K562 (cell line): Measurements from ENCODE around the gene GLB1L2. TPM values are rescaled to one million over a fixed set of nuclear protein-coding genes. Genes with fewer than 3 reads are reported as not detected.
"Not testable (repeated sequence)": the region's sequence is repeated elsewhere in the genome, so short reads cannot be mapped to it uniquely, and the experiment has no call there.

ENCODE experiments used
- ATAC-seq: fragments of 200-7000 bp; cut with Tn5 transposase; 3 replicates; pipeline ENCODE4 v1.9.1; 2020; ENCODE audit warnings: moderate library complexity
- BruUV-seq: library from RNA; stranded (reverse); fragments of 400-500 nt; replicated peaks from 2 replicates; lab custom pipeline; 2021; lab: Mats Ljungman, UMichigan
- CTCF ChIA-PET: fragments of 300-600 bp; formaldehyde crosslinking; extraction: SDS; loops from one replicate; lab custom pipeline; 2021; ENCODE audit warnings: low intra/inter-chr PET ratio; lab: Yijun Ruan, JAX
- POLR2A ChIA-PET: fragments of 300-600, 350-650 bp; sonication (Branson Sonifier 250); formaldehyde crosslinking; extraction: SDS; loops from one replicate; lab custom pipeline; 2021; ENCODE audit warnings: antibody characterized with exemption, inconsistent platforms; lab: Yijun Ruan, JAX
- DNase-seq, 4 experiments: peaks; one replicate each; pipeline versions ENCODE4 v3.0.0 to v3.0.0-alpha.2; 2011 to 2018; ENCODE audit warnings: low spot score in 3 of 4, mixed read lengths in 3 of 4; ENCODE audit errors: extremely low read depth in 1 of 4
- FAIRE-seq: peaks from 2 replicates; lab custom pipeline; 2011; peaks lifted over from hg19 to GRCh38; lab: Jason Lieb, UNC
- H2AFZ ChIP-seq: 2 replicates; pipeline ENCODE4 v1.6.0; 2011; ENCODE audit warnings: low read depth, low read length, control low read depth, inconsistent platforms
- H3K27ac ChIP-seq: fragments of 200-600 bp; 3 replicates; pipeline ENCODE4 v1.8.0; 2011; ENCODE audit warnings: low read depth, mild to moderate bottlenecking, control low read depth, inconsistent platforms, low read length, moderate library complexity, mixed read lengths; ENCODE audit errors: extremely low read depth
- H3K27me3 ChIP-seq, 2 experiments: fragments of 300-600 bp in 1 of 2; 2 replicates in 1 of 2; 3 replicates in 1 of 2; pipeline versions ENCODE4 v1.6.0 to v1.8.0; 2011; ENCODE audit warnings: inconsistent platforms in 2 of 2, low read length in 2 of 2, mild to moderate bottlenecking in 1 of 2, mixed read lengths in 1 of 2, moderate library complexity in 1 of 2; ENCODE audit not compliant: control insufficient read depth in 2 of 2, insufficient read depth in 2 of 2
- H3K36me3 ChIP-seq: fragments of 300-600 bp; 3 replicates; pipeline ENCODE4 v1.8.0; 2011; ENCODE audit warnings: mild to moderate bottlenecking, low read length, inconsistent platforms; ENCODE audit not compliant: control insufficient read depth, insufficient read depth
- H3K4me1 ChIP-seq, 2 experiments: fragments of 200-600 bp in 1 of 2; replicated peaks in 1 of 2; 2 replicates in 1 of 2; 3 replicates in 1 of 2; pipeline versions ENCODE4 v1.5.1 to v1.8.0; 2011; ENCODE audit warnings: inconsistent platforms in 2 of 2, low read length in 2 of 2, mild to moderate bottlenecking in 1 of 2, mixed read lengths in 1 of 2, moderate library complexity in 1 of 2; ENCODE audit not compliant: control insufficient read depth in 2 of 2, insufficient read depth in 2 of 2
- H3K4me2 ChIP-seq: 2 replicates; pipeline ENCODE4 v1.6.1; 2011; ENCODE audit warnings: low read length, control low read depth, inconsistent platforms, mixed read lengths; ENCODE audit not compliant: insufficient read depth
- H3K4me3 ChIP-seq: fragments of 200-600 bp; sonication (generic), shearing (Covaris generic); 2 replicates; pipeline ENCODE4 v1.5.1; 2016; ENCODE audit warnings: control low read depth, inconsistent platforms
- H3K79me2 ChIP-seq: fragments of 200-600 bp; 3 replicates; pipeline ENCODE4 v1.8.0; 2011; ENCODE audit warnings: low read length, inconsistent platforms; ENCODE audit not compliant: control insufficient read depth, insufficient read depth
- H3K9ac ChIP-seq, 2 experiments: 2 replicates each; pipeline versions ENCODE4 v1.6.0 to v1.6.1; 2011; ENCODE audit warnings: low read depth in 2 of 2, low read length in 2 of 2, control low read depth in 1 of 2, inconsistent platforms in 1 of 2, mild to moderate bottlenecking in 1 of 2, mixed read lengths in 1 of 2; ENCODE audit not compliant: insufficient read depth in 1 of 2
- H3K9me1 ChIP-seq: one replicate; pipeline ENCODE4 v1.6.0; 2011; ENCODE audit warnings: inconsistent platforms, mild to moderate bottlenecking, low read length, moderate library complexity; ENCODE audit not compliant: control insufficient read depth, insufficient read depth
- H3K9me3 ChIP-seq: replicated peaks from 2 replicates; pipeline ENCODE4 v1.5.1; 2011; ENCODE audit warnings: low read depth, low read length, inconsistent platforms; ENCODE audit not compliant: control insufficient read depth, insufficient read depth
- H4K20me1 ChIP-seq: replicated peaks from 2 replicates; pipeline ENCODE4 v1.6.1; 2011; ENCODE audit warnings: low read length, inconsistent platforms, mixed read lengths; ENCODE audit not compliant: control insufficient read depth, insufficient read depth
- ARID1B ChIP-seq: fragments of 450-650 bp; IDR thresholded peaks from 2 replicates; pipeline ENCODE4 v1.6.1; 2016; ENCODE audit warnings: antibody characterized with exemption, mild to moderate bottlenecking, inconsistent platforms
- HSF4 ChIP-seq: fragments of 250-450 bp; sonication (Bioruptor Pico); IDR thresholded peaks from 2 replicates; pipeline ENCODE4 v2.1.2; 2022; ENCODE audit warnings: mild to moderate bottlenecking, moderate library complexity, borderline replicate concordance
- SREBF1 ChIP-seq: fragments of 150-350 bp; IDR thresholded peaks from 2 replicates; pipeline ENCODE4 v1.6.1; 2014; ENCODE audit warnings: antibody characterized with exemption, low read depth, low read length, borderline replicate concordance
- TCFL5 ChIP-seq: fragments of 250-450 bp; sonication (Bioruptor Pico); conservative IDR thresholded peaks from 2 replicates; pipeline ENCODE4 v1.6.1; 2021; ENCODE audit warnings: mild to moderate bottlenecking, moderate library complexity, matching md5 sums
- WGBS: fragments of 100-300 bp; shearing (Covaris generic); methylation state at CpG from one replicate; pipeline ENCODE4 v1.1.6; 2016; ENCODE audit warnings: low coverage, mixed read lengths; ENCODE audit not compliant: insufficient coverage; ENCODE audit errors: missing lambda C conversion rate; 5-methylcytosine and 5-hydroxymethylcytosine counted together
- in situ Hi-C: fragments of 300-500 bp; cut with MboI; formaldehyde crosslinking; loops from 4 replicates; pipeline ENCODE4 v1.15.0; 2018; ENCODE audit warnings: inconsistent platforms, mixed read lengths
- intact Hi-C: fragments of 100-400 bp; cut with micrococcal nuclease; formaldehyde crosslinking; loops from 2 replicates; pipeline ENCODE4 v1.14.2; 2022
- polyA plus RNA-seq, 8 experiments: library from polyadenylated mRNA; depleted of rRNA in 4 of 8; stranded (reverse) in 5 of 8; unstranded in 3 of 8; fragments of >200 nt; fragmentation: Nextera tagmentation in 2 of 8; fragmentation: Illumina TruSeq in 1 of 8; extraction: Ambion mirVana in 2 of 8; extraction: Trizol in 1 of 8; gene quantifications; 2 replicates each; pipeline versions ENCODE4 v1.2.1 to v1.2.3, GENCODE V29; 2011 to 2014; ENCODE audit warnings: inconsistent platforms in 1 of 8, missing spikeins in 1 of 8
- total RNA-seq, 7 experiments: library from RNA; depleted of rRNA in 6 of 7; stranded (reverse); fragments of >200 nt in 6 of 7; fragmentation: Illumina TruSeq in 2 of 7; extraction: Trizol in 2 of 7; gene quantifications; 2 replicates each; pipeline versions ENCODE4 v1.2.1 to v1.2.3, GENCODE V29; 2011 to 2021; ENCODE audit warnings: low replicate concordance in 1 of 7
- TF ChIP-seq, protein P1 (sequence below): sonication (generic); formaldehyde crosslinking; IDR thresholded peaks from 2 replicates; pipeline ENCODE4 v1.8.1; 2023; ENCODE audit warnings: mild to moderate bottlenecking, missing genetic modification reagents

GLB1L2 gene
- total and polyA plus RNA-seq, 9 of the 15 experiments (the other 6 are each of a cell fraction or from before 2014, with no cell fraction given), result 0.84 to 21.4 (median 13.8) TPM

DNA sequence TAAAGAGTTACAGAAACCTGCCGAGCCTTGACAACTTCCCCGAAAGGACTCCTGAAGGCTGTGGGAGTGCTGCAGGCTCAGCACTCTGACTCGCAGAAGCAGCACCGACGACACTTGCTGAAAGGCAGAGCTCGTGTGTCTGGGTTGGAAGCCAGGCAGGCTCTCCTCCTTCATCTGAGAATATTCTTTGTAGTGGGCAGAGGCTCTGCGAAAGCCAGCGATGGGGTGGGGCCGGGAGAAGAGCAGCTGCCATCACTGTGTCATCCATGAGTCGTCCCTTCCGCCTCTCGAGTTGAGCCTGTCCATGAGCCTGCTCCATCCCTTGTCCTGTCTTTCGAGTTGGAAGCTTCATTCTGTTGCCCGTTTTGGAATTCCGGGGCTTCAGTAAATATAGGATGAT is 11.9 kb downstream of the GLB1L2 start (continued):
- TF ChIP-seq SREBF1, result no peak

DNA sequence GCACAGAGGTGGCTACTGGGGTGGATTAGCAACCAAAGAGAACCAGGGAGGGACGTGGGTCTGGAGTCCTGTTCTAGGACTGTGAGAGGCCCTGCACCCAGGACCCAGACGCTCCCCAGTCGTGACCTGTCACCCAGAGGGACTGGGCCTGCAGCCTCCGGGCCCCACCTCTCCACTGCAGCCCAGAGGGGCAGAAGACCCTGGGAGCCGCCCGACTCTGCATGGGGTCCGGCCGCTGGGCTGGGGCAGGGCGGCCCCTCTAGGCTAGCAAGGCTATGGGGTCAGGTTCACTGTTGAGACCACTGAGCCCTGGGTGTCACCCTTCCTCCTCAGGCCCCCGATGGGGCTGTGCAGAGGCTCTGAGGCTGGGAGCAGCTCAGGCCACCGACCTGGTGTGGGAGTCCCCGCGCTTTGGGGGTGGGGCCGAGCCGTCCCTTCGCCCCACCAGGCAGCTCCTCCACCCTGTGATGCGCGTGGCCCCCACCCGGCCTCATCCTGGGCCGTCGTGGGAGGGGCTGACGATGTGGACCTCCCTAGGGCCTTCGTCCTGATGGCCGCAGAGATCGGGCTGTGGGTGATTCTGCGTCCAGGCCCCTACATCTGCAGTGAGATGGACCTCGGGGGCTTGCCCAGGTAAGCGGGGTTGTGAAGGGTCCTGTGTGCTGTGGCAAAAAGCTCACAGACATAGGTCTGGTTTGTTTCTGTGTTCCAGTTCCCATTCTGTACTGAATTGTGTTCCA is 12.9 kb downstream of the GLB1L2 start:
- H3K27me3 ChIP-seq, BruUV-seq, H3K27ac ChIP-seq, H3K9me3 ChIP-seq, H3K79me2 ChIP-seq, H2AFZ ChIP-seq, FAIRE-seq, H3K36me3 ChIP-seq, DNase-seq, in situ Hi-C loops, H3K4me3 ChIP-seq, H3K9me1 ChIP-seq, CTCF ChIA-PET, H3K9ac ChIP-seq, H4K20me1 ChIP-seq, H3K4me2 ChIP-seq, intact Hi-C loops, H3K4me1 ChIP-seq, POLR2A ChIA-PET: not testable (repeated sequence)
- WGBS, result 45% methylated on average over 14 of the region's 28 CpGs
- ATAC-seq, result peak; percentile 52

DNA sequence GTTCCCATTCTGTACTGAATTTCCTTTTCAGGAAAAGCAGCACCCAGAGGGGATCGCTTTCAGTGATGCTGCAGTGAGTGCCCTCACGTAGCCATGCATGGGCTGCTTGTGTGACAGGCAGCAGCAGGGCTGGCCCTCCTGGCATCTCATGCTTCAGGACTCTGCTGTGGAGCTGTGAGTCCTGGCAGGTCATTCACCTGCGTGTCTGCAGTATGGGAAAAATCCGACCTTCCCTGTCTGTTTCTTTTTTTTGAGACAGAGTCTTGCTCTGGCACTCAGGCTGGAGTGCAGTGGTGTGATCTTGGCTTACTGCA is 13.4 kb downstream of the GLB1L2 start:
- Histone ChIP-seq H4K20me1 (no peaks in the 10 kb centered on the region), H3K4me3 (no peak overlapping the region), H2AFZ (no peak overlapping the region), H3K9me1 (no peaks in the 10 kb centered on the region), H3K36me3 (no peaks in the 10 kb centered on the region), H3K4me2 (no peak overlapping the region), H3K27ac (no peak overlapping the region), H3K27me3 (no peaks in the 10 kb centered on the region), H3K9me3 (no peaks in the 10 kb centered on the region), H3K9ac (no peak overlapping the region), H3K79me2 (no peaks in the 10 kb centered on the region), H3K4me1 (no peaks in the 10 kb centered on the region; a peak in 1 of 5 replicates)
- no peak for ATAC-seq
- BruUV-seq, result no TSS peak
- FAIRE-seq, result no peak
- in situ Hi-C loops (no loop called here), intact Hi-C loops (no loop called here)
- ChIA-PET POLR2A (no interaction called here), CTCF (no interaction called here)
- WGBS, result 55% methylated on average over 4 of the region's 4 CpGs
- DNase-seq, result no peak
- TF ChIP-seq, protein P1, sequence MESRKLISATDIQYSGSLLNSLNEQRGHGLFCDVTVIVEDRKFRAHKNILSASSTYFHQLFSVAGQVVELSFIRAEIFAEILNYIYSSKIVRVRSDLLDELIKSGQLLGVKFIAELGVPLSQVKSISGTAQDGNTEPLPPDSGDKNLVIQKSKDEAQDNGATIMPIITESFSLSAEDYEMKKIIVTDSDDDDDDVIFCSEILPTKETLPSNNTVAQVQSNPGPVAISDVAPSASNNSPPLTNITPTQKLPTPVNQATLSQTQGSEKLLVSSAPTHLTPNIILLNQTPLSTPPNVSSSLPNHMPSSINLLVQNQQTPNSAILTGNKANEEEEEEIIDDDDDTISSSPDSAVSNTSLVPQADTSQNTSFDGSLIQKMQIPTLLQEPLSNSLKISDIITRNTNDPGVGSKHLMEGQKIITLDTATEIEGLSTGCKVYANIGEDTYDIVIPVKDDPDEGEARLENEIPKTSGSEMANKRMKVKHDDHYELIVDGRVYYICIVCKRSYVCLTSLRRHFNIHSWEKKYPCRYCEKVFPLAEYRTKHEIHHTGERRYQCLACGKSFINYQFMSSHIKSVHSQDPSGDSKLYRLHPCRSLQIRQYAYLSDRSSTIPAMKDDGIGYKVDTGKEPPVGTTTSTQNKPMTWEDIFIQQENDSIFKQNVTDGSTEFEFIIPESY, result no peak
- TF ChIP-seq HSF4 (no peak), ARID1B (no peak), TCFL5 (CRISPR knock-in tag) (no peak)
